Hepatocyte (in vitro differentiated cells): Measurements from ENCODE around the gene FBXO3. TPM values are rescaled to one million over a fixed set of nuclear protein-coding genes. Genes with fewer than 3 reads are reported as not detected.

Experiments used
- DNase-seq: peaks from one replicate; pipeline ENCODE4 v3.0.0-alpha.2; 2016; ENCODE audit warnings: low spot score
- H2AFZ ChIP-seq: fragments of 200-600 bp; sonication (generic); 2 replicates; pipeline ENCODE4 v1.6.0; 2016; ENCODE audit warnings: antibody characterized with exemption, mild to moderate bottlenecking
- H3K27ac ChIP-seq: fragments of 200-600 bp; sonication (generic); 2 replicates; pipeline ENCODE4 v1.5.1; 2016; ENCODE audit warnings: mild to moderate bottlenecking
- H3K27me3 ChIP-seq: fragments of 200-600 bp; sonication (generic); 2 replicates; pipeline ENCODE4 v1.6.1; 2016
- H3K36me3 ChIP-seq: fragments of 200-600 bp; sonication (generic); replicated peaks from 2 replicates; pipeline ENCODE4 v1.5.1; 2016; ENCODE audit warnings: low read depth; ENCODE audit not compliant: insufficient read depth
- H3K4me1 ChIP-seq: fragments of 200-600 bp; sonication (generic); 2 replicates; pipeline ENCODE4 v1.5.1; 2016; ENCODE audit warnings: mild to moderate bottlenecking, moderate library complexity; ENCODE audit not compliant: insufficient read depth
- H3K4me2 ChIP-seq: fragments of 200-600 bp; sonication (generic); 2 replicates; pipeline ENCODE4 v1.6.0; 2016
- H3K4me3 ChIP-seq: fragments of 200-600 bp; sonication (generic); 2 replicates; pipeline ENCODE4 v1.5.1; 2016; ENCODE audit warnings: mild to moderate bottlenecking
- H3K79me2 ChIP-seq: fragments of 200-600 bp; sonication (generic); 2 replicates; pipeline ENCODE4 v1.6.0; 2017; ENCODE audit warnings: mild to moderate bottlenecking
- H3K9me2 ChIP-seq: fragments of 200-600 bp; sonication (generic); replicated peaks from 2 replicates; pipeline ENCODE4 v1.6.0; 2017; ENCODE audit warnings: mild to moderate bottlenecking; ENCODE audit not compliant: insufficient read depth
- H3K9me3 ChIP-seq: fragments of 200-600 bp; sonication (generic); 2 replicates; pipeline ENCODE4 v1.5.1; 2016; ENCODE audit warnings: low read depth, mild to moderate bottlenecking
- H4K20me1 ChIP-seq: fragments of 200-600 bp; sonication (generic); 2 replicates; pipeline ENCODE4 v1.6.0; 2016; ENCODE audit warnings: mild to moderate bottlenecking; ENCODE audit not compliant: insufficient read depth, poor library complexity, severe bottlenecking
- EZH2 ChIP-seq: fragments of 200-600 bp; sonication (generic); IDR thresholded peaks from 2 replicates; pipeline ENCODE4 v1.6.1; 2016; ENCODE audit warnings: antibody characterized with exemption, mild to moderate bottlenecking, borderline replicate concordance
- EZH2phosphoT487 ChIP-seq: fragments of 200-600 bp; sonication (generic); IDR thresholded peaks from one replicate; pipeline ENCODE4 v1.6.1; 2018; ENCODE audit warnings: antibody characterized with exemption, mild to moderate bottlenecking, low read depth, moderate library complexity; ENCODE audit not compliant: unreplicated experiment, severe bottlenecking
- WGBS: methylation state at CpG from one replicate; pipeline ENCODE4 v1.1.6; 2016; ENCODE audit warnings: low lambda C conversion rate; ENCODE audit errors: missing lambda C conversion rate; 5-methylcytosine and 5-hydroxymethylcytosine counted together
- polyA plus RNA-seq: library from polyadenylated mRNA; unstranded; fragments of >200 nt; fragmentation: Nextera tagmentation; extraction: Ambion mirVana; gene quantifications from 2 replicates; pipeline ENCODE4 v1.2.1, GENCODE V29; 2016
- total RNA-seq: library from RNA; depleted of rRNA; stranded (reverse); fragments of >200 nt; gene quantifications from 2 replicates; pipeline ENCODE4 v1.2.3, GENCODE V29; 2014
- TF ChIP-seq, protein P1 (sequence below): fragments of 200-600 bp; sonication (generic); IDR thresholded peaks from 2 replicates; pipeline ENCODE4 v1.5.1; 2016; ENCODE audit warnings: antibody characterized with exemption, mild to moderate bottlenecking; ENCODE audit not compliant: poor library complexity

Gene FBXO3
- total and polyA plus RNA-seq, 2 experiments from 2014 or later, result 29.3 to 58.1 TPM

DNA sequence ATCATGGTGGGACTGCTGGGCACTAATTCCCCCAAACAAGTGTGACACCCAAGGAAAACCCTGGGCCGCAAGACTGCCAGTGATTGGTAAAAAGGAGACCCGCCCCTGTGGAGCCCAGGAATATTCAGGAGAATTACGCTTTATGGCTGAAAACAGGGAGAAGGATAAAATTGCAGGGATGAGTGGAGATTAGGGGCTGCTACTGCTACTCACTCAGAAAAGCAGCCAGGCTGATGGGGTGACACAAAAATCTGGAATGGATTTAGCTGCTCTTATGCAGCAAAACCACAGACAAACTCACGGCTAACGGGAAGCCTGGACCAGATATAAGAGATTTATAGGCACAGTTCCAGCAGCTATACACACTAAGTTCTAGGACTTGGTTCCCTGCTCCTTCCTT, 4.4 kb upstream of the FBXO3 start:
- Histone ChIP-seq H3K4me2 (peak overlapping the region; percentile 12), H3K9me2 (no peaks in the 10 kb centered on the region), H3K79me2 (peaks cover 4% of the 10 kb centered on the region), H3K27ac (no peak overlapping the region), H2AFZ (no peak overlapping the region), H3K4me3 (no peak overlapping the region), H3K27me3 (peaks cover 9% of the 10 kb centered on the region), H4K20me1 (no peaks in the 10 kb centered on the region), H3K36me3 (no peaks in the 10 kb centered on the region), H3K9me3 (no peaks in the 10 kb centered on the region), H3K4me1 (peaks cover 23% of the 10 kb centered on the region)
- 37% methylated on average over 5 of the region's 5 CpGs for WGBS
- DNase-seq, result peak; percentile 51
- TF ChIP-seq, protein P1, sequence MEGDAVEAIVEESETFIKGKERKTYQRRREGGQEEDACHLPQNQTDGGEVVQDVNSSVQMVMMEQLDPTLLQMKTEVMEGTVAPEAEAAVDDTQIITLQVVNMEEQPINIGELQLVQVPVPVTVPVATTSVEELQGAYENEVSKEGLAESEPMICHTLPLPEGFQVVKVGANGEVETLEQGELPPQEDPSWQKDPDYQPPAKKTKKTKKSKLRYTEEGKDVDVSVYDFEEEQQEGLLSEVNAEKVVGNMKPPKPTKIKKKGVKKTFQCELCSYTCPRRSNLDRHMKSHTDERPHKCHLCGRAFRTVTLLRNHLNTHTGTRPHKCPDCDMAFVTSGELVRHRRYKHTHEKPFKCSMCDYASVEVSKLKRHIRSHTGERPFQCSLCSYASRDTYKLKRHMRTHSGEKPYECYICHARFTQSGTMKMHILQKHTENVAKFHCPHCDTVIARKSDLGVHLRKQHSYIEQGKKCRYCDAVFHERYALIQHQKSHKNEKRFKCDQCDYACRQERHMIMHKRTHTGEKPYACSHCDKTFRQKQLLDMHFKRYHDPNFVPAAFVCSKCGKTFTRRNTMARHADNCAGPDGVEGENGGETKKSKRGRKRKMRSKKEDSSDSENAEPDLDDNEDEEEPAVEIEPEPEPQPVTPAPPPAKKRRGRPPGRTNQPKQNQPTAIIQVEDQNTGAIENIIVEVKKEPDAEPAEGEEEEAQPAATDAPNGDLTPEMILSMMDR, result no peak
- no peak for TF ChIP-seq EZH2
- TF ChIP-seq EZH2phosphoT487, result no peak

DNA sequence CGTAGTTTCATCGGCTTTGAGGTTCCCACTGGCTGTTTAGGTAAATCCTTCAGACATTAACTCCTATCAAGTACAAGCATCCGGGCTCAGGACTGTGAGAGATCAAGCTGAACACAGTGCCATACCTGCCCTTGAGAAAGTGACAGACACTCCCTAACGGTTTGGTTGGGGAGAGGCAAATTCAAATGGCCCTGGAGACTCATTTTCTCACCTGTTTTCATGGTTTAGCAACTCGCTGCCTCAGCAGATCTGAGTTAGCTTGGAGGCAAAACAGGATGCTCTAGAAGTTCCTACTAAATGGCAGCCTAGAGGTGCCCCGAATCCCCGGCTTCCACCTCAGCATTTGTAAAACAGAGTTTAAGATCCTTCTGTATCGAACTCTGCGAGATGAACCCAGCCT, 3.6 kb upstream of the FBXO3 start:
- Histone ChIP-seq H3K27ac (no peak overlapping the region), H3K9me2 (no peaks in the 10 kb centered on the region), H3K4me1 (peaks cover 30% of the 10 kb centered on the region), H3K79me2 (peaks cover 10% of the 10 kb centered on the region), H3K4me2 (no peak overlapping the region), H2AFZ (no peak overlapping the region), H3K36me3 (no peaks in the 10 kb centered on the region), H3K4me3 (no peak overlapping the region), H4K20me1 (peaks cover 5% of the 10 kb centered on the region), H3K27me3 (peaks cover 9% of the 10 kb centered on the region), H3K9me3 (no peaks in the 10 kb centered on the region)
- TF ChIP-seq EZH2 (no peak), EZH2phosphoT487 (no peak)
- TF ChIP-seq, protein P1, result no peak
- WGBS, result 70% methylated on average over 9 of the region's 9 CpGs
- no peak for DNase-seq

DNA sequence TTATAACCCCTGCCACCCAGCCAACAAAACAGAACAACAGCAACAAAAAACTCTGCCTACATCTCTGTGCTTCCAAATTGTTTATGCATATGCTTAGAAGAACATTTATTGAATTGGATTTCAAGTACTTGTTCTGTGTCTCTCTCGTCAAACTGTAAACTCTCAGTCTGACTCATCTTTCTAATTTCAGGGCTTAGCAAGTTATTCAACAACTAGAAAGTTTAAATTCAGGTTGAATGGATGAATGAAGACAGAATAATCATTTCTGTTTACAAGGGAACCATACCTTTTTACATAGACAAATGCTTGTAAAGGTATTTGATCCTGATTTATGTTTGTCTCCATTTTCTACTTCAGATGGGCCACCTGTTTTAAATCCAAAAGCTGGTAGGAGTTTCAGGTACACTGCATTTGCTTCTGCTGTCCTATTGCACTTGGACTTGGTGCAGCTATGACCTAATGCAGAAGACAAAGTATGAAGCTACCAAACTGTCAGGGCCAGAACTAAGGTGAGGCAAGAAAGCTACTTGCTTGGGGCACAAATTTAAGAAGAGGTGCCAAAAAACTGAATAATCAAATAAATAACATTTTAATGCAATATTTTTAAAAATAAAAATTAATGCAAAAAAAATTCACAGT, 1.6 kb upstream of the FBXO3 start:
- peaks cover 16% of the 10 kb centered on the region for H4K20me1 ChIP-seq
- peaks cover 9% of the 10 kb centered on the region for H3K27me3 ChIP-seq
- H3K4me2 ChIP-seq, result no peak overlapping the region
- H3K4me3 ChIP-seq, result no peak overlapping the region
- H2AFZ ChIP-seq, result no peak overlapping the region
- no peaks in the 10 kb centered on the region for H3K36me3 ChIP-seq
- TF ChIP-seq, protein P1, result no peak
- TF ChIP-seq EZH2phosphoT487, result no peak
- no peak for TF ChIP-seq EZH2
- WGBS, result 27% methylated on average over 1 of the region's 1 CpG
- H3K9me2 ChIP-seq, result no peaks in the 10 kb centered on the region
- H3K4me1 ChIP-seq, result peaks cover 35% of the 10 kb centered on the region
- H3K27ac ChIP-seq, result no peak overlapping the region
- H3K9me3 ChIP-seq, result no peaks in the 10 kb centered on the region
- DNase-seq, result no peak
- H3K79me2 ChIP-seq, result peaks cover 30% of the 10 kb centered on the region

DNA sequence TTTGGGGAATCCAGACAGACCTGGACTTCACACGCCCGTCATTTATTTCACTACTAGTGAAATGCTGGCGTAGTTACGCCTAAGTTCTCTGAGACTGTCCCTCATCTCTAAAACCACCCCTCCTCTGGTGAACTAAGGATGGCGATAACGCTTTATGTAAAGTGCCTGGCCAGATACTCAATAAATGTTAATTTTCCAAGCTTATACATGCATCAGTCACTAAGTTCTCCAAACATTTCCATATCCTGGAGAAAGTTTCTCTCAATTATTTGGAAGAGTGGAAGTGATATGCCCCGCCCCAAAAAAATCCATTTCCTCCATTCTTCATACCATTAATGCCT, 1.1 kb upstream of the FBXO3 start:
- peaks cover 35% of the 10 kb centered on the region for H3K4me1 ChIP-seq
- H2AFZ ChIP-seq, result no peak overlapping the region
- peaks cover 35% of the 10 kb centered on the region for H3K79me2 ChIP-seq
- H3K9me2 ChIP-seq, result no peaks in the 10 kb centered on the region
- H3K36me3 ChIP-seq, result no peaks in the 10 kb centered on the region
- peaks cover 16% of the 10 kb centered on the region for H4K20me1 ChIP-seq
- no peak overlapping the region for H3K4me2 ChIP-seq
- H3K9me3 ChIP-seq, result no peaks in the 10 kb centered on the region
- no peak overlapping the region for H3K4me3 ChIP-seq
- DNase-seq, result no peak
- peaks cover 9% of the 10 kb centered on the region for H3K27me3 ChIP-seq
- no peak overlapping the region for H3K27ac ChIP-seq
- 71% methylated on average over 7 of the region's 7 CpGs for WGBS
- TF ChIP-seq EZH2 (no peak), EZH2phosphoT487 (no peak)
- TF ChIP-seq, protein P1, result no peak
